ENCODE measurements around the gene FCHSD2.
"Not testable (repeated sequence)": the region's sequence is repeated elsewhere in the genome, so short reads cannot be mapped to it uniquely, and the experiment has no call there.

FCHSD2 gene

GRCh38 chr11:73077454-73077853, 64.7 kb downstream of the FCHSD2 start:
- no peak overlapping the region for H3K27ac ChIP-seq
- DNase-seq (ENCODE audit: low read depth, low spot score) = no peak

GRCh38 chr11:73074319-73074718, 67.8 kb downstream of the FCHSD2 start:
- no peak for DNase-seq (ENCODE audit: low read depth, low spot score)
- no peak overlapping the region for H3K27ac ChIP-seq

GRCh38 chr11:73072935-73073481, 69.1 kb downstream of the FCHSD2 start:
- H3K27ac ChIP-seq = peak overlapping the region; percentile 11
- DNase-seq (ENCODE audit: low read depth, low spot score) = no peak

GRCh38 chr11:73070653-73071052, 71.5 kb downstream of the FCHSD2 start:
- no peak overlapping the region for H3K27ac ChIP-seq
- DNase-seq (ENCODE audit: low read depth, low spot score) = no peak

- DNase-seq (ENCODE audit: low read depth, low spot score); H3K27ac ChIP-seq: not testable (repeated sequence)
Observed at GRCh38 chr11:73061857-73062424, 80.2 kb downstream of the FCHSD2 start.

- not testable (repeated sequence) for H3K27ac ChIP-seq; DNase-seq (ENCODE audit: low read depth, low spot score)
Observed at GRCh38 chr11:73061434-73061833, 80.7 kb downstream of the FCHSD2 start.

- H3K27ac ChIP-seq = no peak overlapping the region
- no peak for DNase-seq (ENCODE audit: low read depth, low spot score)
Observed at GRCh38 chr11:73059915-73060314, 82.2 kb downstream of the FCHSD2 start.

- no peak for DNase-seq (ENCODE audit: low read depth, low spot score)
Observed at GRCh38 chr11:73058989-73059674, 83.0 kb downstream of the FCHSD2 start.

GRCh38 chr11:73055655-73056354, 86.3 kb downstream of the FCHSD2 start:
- no peak for DNase-seq (ENCODE audit: low read depth, low spot score)
- H3K27ac ChIP-seq = no peak overlapping the region

More at GRCh38 chr11:73058989-73059674, 83.0 kb downstream of the FCHSD2 start:
- no peak overlapping the region for H3K27ac ChIP-seq

GRCh38 chr11:73055002-73055401, 87.1 kb downstream of the FCHSD2 start:
- no peak for DNase-seq (ENCODE audit: low read depth, low spot score)
- no peak overlapping the region for H3K27ac ChIP-seq

- no peak for DNase-seq (ENCODE audit: low read depth, low spot score)
- H3K27ac ChIP-seq = no peak overlapping the region
Observed at GRCh38 chr11:73053964-73054363, 88.2 kb downstream of the FCHSD2 start.

- no peak for DNase-seq (ENCODE audit: low read depth, low spot score)
- no peak overlapping the region for H3K27ac ChIP-seq
Observed at GRCh38 chr11:73048446-73048845, 93.7 kb downstream of the FCHSD2 start.

- no peak overlapping the region for H3K27ac ChIP-seq
- DNase-seq (ENCODE audit: low read depth, low spot score) = no peak
Observed at GRCh38 chr11:73047773-73048371, 94.2 kb downstream of the FCHSD2 start.

GRCh38 chr11:73040046-73040445, 102.1 kb downstream of the FCHSD2 start:
- DNase-seq (ENCODE audit: low read depth, low spot score) = no peak
- no peak overlapping the region for H3K27ac ChIP-seq

GRCh38 chr11:73034777-73035176, 107.3 kb downstream of the FCHSD2 start:
- H3K27ac ChIP-seq = no peak overlapping the region
- DNase-seq (ENCODE audit: low read depth, low spot score) = no peak

GRCh38 chr11:73034331-73034730, 107.8 kb downstream of the FCHSD2 start:
- H3K27ac ChIP-seq = no peak overlapping the region
- no peak for DNase-seq (ENCODE audit: low read depth, low spot score)

- no peak overlapping the region for H3K27ac ChIP-seq
- no peak for DNase-seq (ENCODE audit: low read depth, low spot score)
Observed at GRCh38 chr11:73030130-73030529, 112.0 kb downstream of the FCHSD2 start.

GRCh38 chr11:73029403-73029802, 112.7 kb downstream of the FCHSD2 start:
- DNase-seq (ENCODE audit: low read depth, low spot score) = no peak
- no peak overlapping the region for H3K27ac ChIP-seq

GRCh38 chr11:73028611-73029010, 113.5 kb downstream of the FCHSD2 start:
- no peak for DNase-seq (ENCODE audit: low read depth, low spot score)
- no peak overlapping the region for H3K27ac ChIP-seq

GRCh38 chr11:73027840-73028239, 114.3 kb downstream of the FCHSD2 start:
- H3K27ac ChIP-seq; DNase-seq (ENCODE audit: low read depth, low spot score): not testable (repeated sequence)

GRCh38 chr11:73024639-73025038, 117.5 kb downstream of the FCHSD2 start:
- no peak overlapping the region for H3K27ac ChIP-seq
- no peak for DNase-seq (ENCODE audit: low read depth, low spot score)

All from epithelial cell of prostate (primary cell).